Measurements from ENCODE around the gene FSHR. TPM values are rescaled to one million over a fixed set of nuclear protein-coding genes. Genes with fewer than 3 reads are reported as not detected.
A peak's percentile ranks its signal among the peaks of the same experiment; 100 is the strongest.

The FSHR gene
- total RNA-seq, 2 donors from 2014 or later = not detected

DNA sequence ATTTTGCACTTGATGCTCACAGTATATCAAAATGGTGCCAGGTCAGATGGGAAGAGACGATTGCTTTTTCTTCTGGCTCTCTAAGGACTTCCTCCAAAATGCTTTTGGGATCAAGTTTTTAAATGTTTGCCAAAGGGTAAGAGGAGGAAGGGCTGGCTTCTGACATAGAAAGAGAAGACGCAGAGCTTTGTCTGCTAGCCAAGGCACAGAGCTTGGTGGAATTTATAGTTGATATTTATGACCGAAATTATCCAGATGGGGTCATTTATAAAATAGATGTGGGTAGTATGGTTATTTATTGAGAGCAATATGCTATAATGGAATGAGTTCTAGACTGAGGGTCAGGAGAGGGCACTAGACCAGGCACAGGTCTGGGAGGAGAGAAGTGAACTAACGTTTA, 193.3 kb downstream of the FSHR start:
- Mint-ChIP-seq H3K27ac (no peak overlapping the region), H3K4me1 (ENCODE audit: low read depth) (no peaks in the 10 kb centered on the region), H3K4me3 (no peak overlapping the region), H3K27me3 (ENCODE audit: low read depth) (no peaks in the 10 kb centered on the region), H3K9me3 (peaks cover 4 to 5% of the 10 kb centered on the region in 2 donors), H3K36me3 (ENCODE audit: insufficient read depth in 2 of 2) (no peaks in the 10 kb centered on the region)
- no peak for ATAC-seq (replicated peaks in 1 of 2)
- no peak for DNase-seq

- Mint-ChIP-seq H3K4me1 (ENCODE audit: low read depth) (no peaks in the 10 kb centered on the region), H3K36me3 (ENCODE audit: insufficient read depth in 2 of 2) (no peaks in the 10 kb centered on the region), H3K4me3 (no peak overlapping the region), H3K9me3 (no peaks in the 10 kb centered on the region), H3K27me3 (ENCODE audit: low read depth) (no peaks in the 10 kb centered on the region), H3K27ac (no peak overlapping the region)
- ATAC-seq (replicated peaks in 1 of 2) (no peak), DNase-seq (no peak)
Measured at GRCh38 chr2:48954935-48955334, 199.4 kb downstream of the FSHR start.

DNA sequence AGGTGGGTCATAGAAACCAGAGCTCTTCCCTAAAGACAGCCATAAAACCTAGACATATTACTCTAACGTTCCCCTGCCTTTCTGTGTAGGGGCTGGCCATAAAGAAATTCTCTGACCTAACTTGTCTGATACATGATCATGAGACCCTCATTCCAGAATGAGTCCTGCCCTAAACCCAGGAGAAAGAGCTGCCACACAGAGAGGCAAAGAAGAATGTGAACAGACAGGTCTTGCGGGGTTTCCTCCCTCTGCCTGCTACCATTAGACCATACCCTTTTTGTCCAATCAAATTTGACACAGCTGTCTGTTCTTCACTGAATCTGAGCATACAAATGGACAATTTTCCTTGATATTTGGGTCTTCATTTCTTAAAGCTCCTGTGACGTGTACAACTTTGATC, 200.0 kb downstream of the FSHR start:
- Mint-ChIP-seq H3K4me3 (no peak overlapping the region), H3K9me3 (no peaks in the 10 kb centered on the region), H3K27ac (no peak overlapping the region), H3K27me3 (ENCODE audit: low read depth) (no peaks in the 10 kb centered on the region), H3K36me3 (ENCODE audit: insufficient read depth in 2 of 2) (no peaks in the 10 kb centered on the region), H3K4me1 (ENCODE audit: low read depth) (no peaks in the 10 kb centered on the region)
- ATAC-seq (replicated peaks in 1 of 2) (no peak), DNase-seq (no peak)

- ATAC-seq (replicated peaks in 1 of 2) (no peak), DNase-seq (no peak)
- H3K4me1 Mint-ChIP-seq (ENCODE audit: low read depth) = no peaks in the 10 kb centered on the region
- no peaks in the 10 kb centered on the region for H3K27me3 Mint-ChIP-seq (ENCODE audit: low read depth)
- no peak overlapping the region for H3K27ac Mint-ChIP-seq
- no peaks in the 10 kb centered on the region for H3K9me3 Mint-ChIP-seq
- H3K36me3 Mint-ChIP-seq (ENCODE audit: insufficient read depth in 2 of 2) = no peaks in the 10 kb centered on the region
- H3K4me3 Mint-ChIP-seq = no peak overlapping the region
Measured at GRCh38 chr2:48952614-48953013, 201.7 kb downstream of the FSHR start.

GRCh38 chr2:48952143-48952542, 202.2 kb downstream of the FSHR start:
- Mint-ChIP-seq H3K4me1 (ENCODE audit: low read depth) (no peaks in the 10 kb centered on the region), H3K4me3 (no peak overlapping the region), H3K9me3 (no peaks in the 10 kb centered on the region), H3K27ac (no peak overlapping the region), H3K36me3 (ENCODE audit: insufficient read depth in 2 of 2) (no peaks in the 10 kb centered on the region), H3K27me3 (ENCODE audit: low read depth) (no peaks in the 10 kb centered on the region)
- DNase-seq = no peak
- no peak for ATAC-seq (replicated peaks in 1 of 2)

GRCh38 chr2:48948400-48949125, 205.8 kb downstream of the FSHR start:
- Mint-ChIP-seq H3K27me3 (ENCODE audit: low read depth) (no peaks in the 10 kb centered on the region), H3K27ac (no peak overlapping the region), H3K9me3 (no peaks in the 10 kb centered on the region), H3K4me1 (ENCODE audit: low read depth) (no peaks in the 10 kb centered on the region), H3K4me3 (no peak overlapping the region), H3K36me3 (ENCODE audit: insufficient read depth in 2 of 2) (no peaks in the 10 kb centered on the region)
- ATAC-seq (replicated peaks in 1 of 2) = no peak
- DNase-seq = no peak

- Mint-ChIP-seq H3K4me1 (ENCODE audit: low read depth) (no peaks in the 10 kb centered on the region), H3K36me3 (ENCODE audit: insufficient read depth in 2 of 2) (no peaks in the 10 kb centered on the region), H3K4me3 (no peak overlapping the region), H3K9me3 (no peaks in the 10 kb centered on the region), H3K27ac (no peak overlapping the region), H3K27me3 (ENCODE audit: low read depth) (no peaks in the 10 kb centered on the region)
- peak; percentile 7 to 28 for DNase-seq
- ATAC-seq (replicated peaks in 1 of 2) = peak; percentile 63 to 66
Measured at GRCh38 chr2:48946449-48947048, 207.8 kb downstream of the FSHR start.

DNA sequence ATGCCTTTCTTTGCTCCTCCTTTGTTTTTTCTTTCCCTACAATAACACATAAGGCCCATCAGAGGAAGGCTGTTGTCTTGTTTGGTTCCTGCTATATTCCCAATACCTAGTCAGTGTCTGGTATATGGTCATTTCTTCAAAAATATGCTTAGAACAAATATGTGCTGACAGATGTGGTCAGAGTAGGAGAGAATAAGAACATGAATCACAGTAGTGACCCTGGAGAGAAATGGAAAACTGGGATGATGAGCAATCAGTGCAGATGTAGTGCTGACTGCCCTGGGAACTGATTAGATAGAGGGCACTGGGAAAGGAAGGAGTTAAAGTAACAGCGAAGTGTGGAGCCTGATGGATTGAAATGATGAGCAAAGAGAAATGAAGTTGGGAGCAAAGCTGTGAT, 209.4 kb downstream of the FSHR start:
- ATAC-seq (replicated peaks in 1 of 2) = no peak
- no peaks in the 10 kb centered on the region for H3K9me3 Mint-ChIP-seq

GRCh38 chr2:48943436-48943835, 210.9 kb downstream of the FSHR start:
- no peak overlapping the region for H3K4me3 Mint-ChIP-seq
- H3K9me3 Mint-ChIP-seq = no peaks in the 10 kb centered on the region
- no peak for ATAC-seq (replicated peaks in 1 of 2)
- DNase-seq = no peak
- no peak overlapping the region for H3K27ac Mint-ChIP-seq
- no peaks in the 10 kb centered on the region for H3K27me3 Mint-ChIP-seq (ENCODE audit: low read depth)
- no peaks in the 10 kb centered on the region for H3K36me3 Mint-ChIP-seq (ENCODE audit: insufficient read depth in 2 of 2)
- no peaks in the 10 kb centered on the region for H3K4me1 Mint-ChIP-seq (ENCODE audit: low read depth)

More for the DNA sequence above, 209.4 kb downstream of the FSHR start:
- DNase-seq = no peak
- Mint-ChIP-seq H3K36me3 (ENCODE audit: insufficient read depth in 2 of 2) (no peaks in the 10 kb centered on the region), H3K27ac (no peak overlapping the region), H3K4me1 (ENCODE audit: low read depth) (no peaks in the 10 kb centered on the region), H3K27me3 (ENCODE audit: low read depth) (no peaks in the 10 kb centered on the region), H3K4me3 (no peak overlapping the region)

DNA sequence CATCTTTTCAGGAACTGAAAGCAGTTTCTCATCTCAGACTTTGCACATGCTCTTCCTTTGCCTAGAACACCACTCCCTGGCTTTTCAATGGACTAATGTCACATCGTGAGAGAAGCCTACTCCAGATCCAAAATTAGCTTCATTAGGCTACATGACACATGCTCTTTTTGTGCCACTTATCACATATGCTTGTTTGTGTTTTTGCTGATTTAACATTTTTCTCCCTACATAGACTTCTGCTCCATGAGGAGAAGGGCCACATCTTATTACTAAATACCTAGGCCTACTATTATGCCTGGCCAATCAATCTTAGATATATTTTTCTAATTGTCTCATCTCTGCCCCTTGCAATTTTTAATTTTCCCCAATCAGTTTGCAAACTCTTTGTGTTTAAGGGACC, 212.4 kb downstream of the FSHR start:
- ATAC-seq (replicated peaks in 1 of 2) (no peak), DNase-seq (no peak)
- no peaks in the 10 kb centered on the region for H3K4me1 Mint-ChIP-seq (ENCODE audit: low read depth)
- no peaks in the 10 kb centered on the region for H3K9me3 Mint-ChIP-seq
- H3K27me3 Mint-ChIP-seq (ENCODE audit: low read depth) = no peaks in the 10 kb centered on the region
- no peaks in the 10 kb centered on the region for H3K36me3 Mint-ChIP-seq (ENCODE audit: insufficient read depth in 2 of 2)
- no peak overlapping the region for H3K4me3 Mint-ChIP-seq
- H3K27ac Mint-ChIP-seq = no peak overlapping the region

- Mint-ChIP-seq H3K9me3 (no peaks in the 10 kb centered on the region), H3K27ac (no peak overlapping the region), H3K4me1 (ENCODE audit: low read depth) (no peaks in the 10 kb centered on the region), H3K36me3 (ENCODE audit: insufficient read depth in 2 of 2) (no peaks in the 10 kb centered on the region), H3K27me3 (ENCODE audit: low read depth) (no peaks in the 10 kb centered on the region), H3K4me3 (no peak overlapping the region)
- no peak for DNase-seq
- ATAC-seq (replicated peaks in 1 of 2) = no peak
Measured at GRCh38 chr2:48941456-48941855, 212.9 kb downstream of the FSHR start.

- Mint-ChIP-seq H3K9me3 (no peaks in the 10 kb centered on the region), H3K27me3 (ENCODE audit: low read depth) (peaks cover 5% of the 10 kb centered on the region), H3K4me3 (no peak overlapping the region), H3K4me1 (ENCODE audit: low read depth) (no peaks in the 10 kb centered on the region), H3K27ac (no peak overlapping the region), H3K36me3 (ENCODE audit: insufficient read depth in 2 of 2) (no peaks in the 10 kb centered on the region)
- DNase-seq (no peak), ATAC-seq (replicated peaks in 1 of 2) (no peak)
Measured at GRCh38 chr2:48940606-48941005, 213.7 kb downstream of the FSHR start.

GRCh38 chr2:48939232-48939631, 215.1 kb downstream of the FSHR start:
- H3K4me1 Mint-ChIP-seq (ENCODE audit: low read depth) = no peaks in the 10 kb centered on the region
- H3K27ac Mint-ChIP-seq = no peak overlapping the region
- DNase-seq = no peak
- H3K36me3 Mint-ChIP-seq (ENCODE audit: insufficient read depth in 2 of 2) = no peaks in the 10 kb centered on the region
- peaks cover 6% of the 10 kb centered on the region for H3K27me3 Mint-ChIP-seq (ENCODE audit: low read depth)
- no peak overlapping the region for H3K4me3 Mint-ChIP-seq
- ATAC-seq (replicated peaks in 1 of 2) = no peak
- H3K9me3 Mint-ChIP-seq = no peaks in the 10 kb centered on the region

DNA sequence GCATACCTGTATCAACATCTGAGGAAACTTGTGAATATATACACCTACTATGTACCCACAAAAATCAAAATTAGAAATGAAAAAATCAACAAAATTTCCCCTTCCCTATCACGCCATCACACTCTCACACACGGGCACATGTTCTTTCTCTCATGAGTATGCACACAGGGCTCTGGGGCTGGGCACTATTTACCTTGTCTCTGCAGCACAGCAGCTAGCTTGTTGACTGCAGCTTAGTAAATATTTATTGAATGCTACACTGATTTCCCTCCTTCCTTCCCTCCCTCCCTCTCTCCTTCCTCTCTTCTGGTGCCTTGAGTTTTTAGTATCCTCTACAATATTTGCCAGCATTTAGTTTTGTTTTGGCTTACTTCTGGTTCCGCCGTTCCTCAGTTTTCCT, 216.1 kb downstream of the FSHR start:
- Mint-ChIP-seq H3K27ac (no peak overlapping the region), H3K4me1 (ENCODE audit: low read depth) (no peaks in the 10 kb centered on the region), H3K27me3 (ENCODE audit: low read depth) (peaks cover 6% of the 10 kb centered on the region), H3K9me3 (no peaks in the 10 kb centered on the region), H3K4me3 (no peak overlapping the region), H3K36me3 (ENCODE audit: insufficient read depth in 2 of 2) (no peaks in the 10 kb centered on the region)
- ATAC-seq (replicated peaks in 1 of 2) = no peak
- no peak for DNase-seq
